ENCODE measurements around the gene COL19A1.

Gene COL19A1

GRCh38 chr6:70176842-70177550 lies 310.6 kb downstream of the COL19A1 start:
- DNase-seq = no peak

DNA sequence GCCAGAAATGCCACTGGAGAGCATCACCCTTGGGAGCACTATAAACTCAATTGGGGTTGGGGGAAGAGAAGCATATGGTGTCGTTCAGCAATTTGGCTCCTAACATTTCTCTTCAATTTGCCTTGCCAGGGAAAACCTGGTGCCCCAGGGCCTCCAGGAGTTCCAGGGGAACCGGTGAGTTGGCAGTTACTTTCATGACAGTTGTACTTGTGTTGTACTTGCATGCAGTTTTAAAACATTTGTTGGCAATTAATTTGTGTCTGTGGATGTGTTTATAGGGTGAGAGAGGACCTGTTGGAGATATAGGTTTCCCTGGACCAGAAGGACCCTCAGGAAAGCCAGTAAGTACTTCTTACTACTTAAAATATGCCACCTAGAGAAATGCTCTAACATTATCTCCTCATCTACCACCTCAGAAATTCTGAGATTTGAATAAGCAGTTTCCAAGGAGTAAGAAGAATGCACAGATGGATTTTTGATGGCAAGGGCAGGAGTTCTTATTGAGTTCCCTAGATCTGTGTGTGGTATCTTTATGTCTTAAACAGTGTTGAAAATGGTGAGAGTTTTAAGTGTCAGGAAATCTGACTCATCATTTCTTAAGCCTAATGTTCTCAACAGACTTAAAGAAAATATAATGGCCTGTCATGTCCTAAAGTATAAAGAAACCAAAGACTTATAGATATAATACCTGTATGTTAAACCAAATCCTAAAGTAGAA lies 314.0 kb downstream of the COL19A1 start:
- no peak for DNase-seq

DNA sequence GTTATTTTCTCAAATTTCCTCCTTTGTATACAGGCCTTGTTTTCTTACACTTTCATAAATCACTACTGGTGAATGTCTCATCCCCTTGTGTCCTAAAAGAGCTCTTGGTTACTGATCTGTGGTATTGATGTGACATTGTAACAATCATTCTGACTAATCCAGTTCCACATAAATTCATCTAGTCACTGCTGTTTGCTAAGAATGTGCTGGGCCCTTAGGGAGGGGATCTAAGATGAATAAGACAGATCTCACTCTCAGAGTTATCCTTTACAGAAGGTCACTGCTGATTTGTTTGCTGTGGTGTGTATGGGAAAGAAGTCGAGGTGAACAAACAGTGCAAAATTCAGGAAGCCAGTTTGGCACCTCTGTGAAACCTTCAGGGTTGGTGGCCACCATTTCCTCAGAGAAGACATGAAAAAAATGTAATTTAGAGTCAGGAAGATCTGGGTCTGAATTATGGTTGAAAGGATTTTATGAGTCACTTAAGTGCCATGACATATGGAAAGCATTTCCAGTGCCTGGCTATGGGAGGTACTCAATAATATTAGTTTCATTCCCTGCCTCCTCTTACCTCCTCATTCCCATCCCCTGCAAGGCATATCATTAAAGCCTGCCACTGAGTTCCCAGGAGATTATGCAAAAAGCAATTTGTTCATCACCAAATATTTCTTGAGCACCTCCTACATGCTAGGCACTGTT lies 314.7 kb downstream of the COL19A1 start:
- DNase-seq = no peak

- DNase-seq = no peak
Observed at GRCh38 chr6:70183538-70183937, 317.2 kb downstream of the COL19A1 start.

GRCh38 chr6:70184723-70185122 lies 318.4 kb downstream of the COL19A1 start:
- DNase-seq = no peak

DNA sequence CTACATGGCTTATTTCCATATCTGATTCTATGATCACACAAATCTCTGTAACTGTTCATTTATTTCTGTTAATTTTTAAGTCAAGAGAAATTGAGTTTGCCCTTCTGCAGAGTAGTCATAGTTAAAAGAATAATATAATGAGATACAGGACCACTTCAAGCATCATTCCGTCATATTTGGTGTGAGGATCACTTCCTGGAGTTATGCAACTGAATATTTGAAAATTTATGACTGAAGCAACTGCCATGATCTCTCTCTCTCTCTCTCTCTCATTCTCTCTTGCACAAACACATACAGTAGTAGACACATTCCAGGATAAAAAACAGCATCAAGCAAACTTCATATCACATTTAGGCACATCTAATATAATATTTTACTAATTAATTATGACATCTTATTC lies 320.1 kb downstream of the COL19A1 start:
- DNase-seq = no peak

GRCh38 chr6:70188202-70188601 lies 321.8 kb downstream of the COL19A1 start:
- DNase-seq = no peak

- no peak for DNase-seq
Observed at GRCh38 chr6:70194421-70194820, 328.1 kb downstream of the COL19A1 start.

- DNase-seq = no peak
Observed at GRCh38 chr6:70196531-70196930, 330.2 kb downstream of the COL19A1 start.

- no peak for DNase-seq
Observed at GRCh38 chr6:70198785-70199184, 332.4 kb downstream of the COL19A1 start.

GRCh38 chr6:70208235-70208790 lies 342.0 kb downstream of the COL19A1 start:
- DNase-seq = no peak

GRCh38 chr6:70210462-70210861 lies 344.1 kb downstream of the COL19A1 start:
- DNase-seq = no peak

- DNase-seq = no peak
Observed at GRCh38 chr6:70215460-70216108, 349.2 kb downstream of the COL19A1 start.

DNA sequence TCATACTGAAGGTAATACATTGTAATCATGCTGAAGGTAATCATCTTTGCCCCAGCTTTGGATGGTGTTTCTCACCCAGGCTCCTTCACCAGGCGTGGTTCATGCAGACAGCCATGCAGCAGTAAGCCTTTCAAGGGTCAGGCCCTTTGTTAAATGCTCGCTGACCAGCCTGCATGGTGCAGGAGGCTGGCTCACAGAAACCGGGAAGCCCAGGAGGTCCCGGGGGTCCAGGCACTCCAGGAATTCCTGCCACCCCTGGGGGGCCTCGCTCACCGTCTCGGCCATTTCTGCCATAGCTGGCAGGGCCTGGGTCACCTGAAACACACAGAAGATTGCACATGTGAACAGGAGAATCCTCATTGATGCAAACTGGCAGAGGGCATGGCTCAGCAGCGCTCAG lies 350.4 kb downstream of the COL19A1 start:
- DNase-seq = no peak

- DNase-seq = no peak
Observed at GRCh38 chr6:70219943-70220613, 353.7 kb downstream of the COL19A1 start.

DNA sequence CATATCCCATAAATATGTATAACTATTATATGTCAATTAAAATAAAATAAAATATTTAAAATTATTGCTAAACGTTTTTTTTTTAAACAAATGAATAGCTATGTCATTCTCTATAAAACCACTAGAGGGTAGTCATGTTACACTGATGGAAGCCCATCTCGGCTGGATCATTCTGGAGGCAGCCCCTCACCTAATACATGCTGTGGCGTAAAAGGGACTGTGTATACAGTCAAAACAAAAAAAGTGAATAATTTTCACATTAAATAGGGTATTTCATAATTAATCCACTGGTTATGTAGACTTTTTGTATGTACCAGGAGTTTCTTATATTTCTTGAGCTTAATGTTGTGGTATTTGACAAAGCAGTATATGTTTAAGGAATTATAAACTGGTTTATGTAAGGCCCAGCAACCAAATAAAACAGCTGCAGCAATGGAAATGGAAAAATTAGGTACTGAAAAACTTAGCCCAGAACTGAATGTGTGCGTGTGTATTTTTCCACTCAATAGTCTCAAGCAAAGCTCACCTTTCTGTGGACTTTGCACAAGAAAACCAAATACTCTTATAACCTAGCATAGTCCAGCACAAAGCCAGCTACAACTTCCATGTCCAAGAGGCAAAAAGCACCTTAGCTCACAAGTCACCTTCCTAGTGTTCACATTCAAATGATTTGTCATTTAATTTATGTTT lies 354.8 kb downstream of the COL19A1 start:
- no peak for DNase-seq

DNA sequence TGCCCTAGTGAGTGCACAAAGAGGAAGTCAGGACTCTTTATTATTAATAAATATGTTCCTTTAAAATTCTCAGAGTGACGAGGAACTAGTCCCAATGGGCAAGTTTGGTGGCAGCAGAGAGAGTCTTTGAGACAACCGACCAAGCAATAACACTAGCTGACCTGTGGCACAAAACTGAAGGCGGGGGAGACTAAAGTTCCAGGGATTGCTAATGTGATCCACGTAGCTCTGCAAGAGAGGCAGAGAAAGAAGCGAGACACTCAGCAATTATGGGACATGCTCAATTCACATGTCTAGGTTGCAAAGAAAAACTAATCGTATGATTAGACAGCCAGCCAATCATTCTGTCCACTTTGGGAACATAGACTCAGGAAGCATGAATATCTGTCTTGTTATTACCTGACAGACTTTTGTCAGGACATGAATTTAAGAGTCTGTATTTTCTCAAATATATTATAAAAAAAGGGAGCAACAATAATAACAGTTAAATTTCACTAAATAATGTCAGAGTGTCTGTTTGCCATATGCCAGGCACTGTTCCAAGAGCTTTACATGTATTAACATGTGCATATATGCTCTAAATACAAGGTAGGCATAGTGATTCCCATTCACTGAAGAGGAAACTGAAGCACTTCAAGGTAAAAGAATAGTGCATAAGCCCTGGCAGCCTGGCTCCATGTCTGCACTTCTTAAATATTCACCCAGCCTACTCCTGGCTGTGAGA lies 355.5 kb downstream of the COL19A1 start:
- no peak for DNase-seq

DNA sequence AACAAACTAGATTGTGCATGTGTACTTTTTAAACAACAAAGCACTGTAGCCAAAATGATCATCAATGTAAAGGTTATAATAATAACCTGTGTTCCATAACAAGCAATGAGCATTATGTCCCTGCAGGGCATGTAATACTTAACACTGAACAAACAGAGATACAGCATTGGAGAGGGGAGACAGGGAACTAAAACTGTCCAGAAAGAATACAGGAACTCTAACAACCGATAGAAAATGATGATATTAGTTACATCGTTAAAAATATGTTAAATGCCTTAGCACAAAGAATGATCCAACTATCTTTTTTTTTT lies 356.0 kb downstream of the COL19A1 start:
- no peak for DNase-seq

GRCh38 chr6:70225055-70225454 lies 358.7 kb downstream of the COL19A1 start:
- DNase-seq = no peak

DNA sequence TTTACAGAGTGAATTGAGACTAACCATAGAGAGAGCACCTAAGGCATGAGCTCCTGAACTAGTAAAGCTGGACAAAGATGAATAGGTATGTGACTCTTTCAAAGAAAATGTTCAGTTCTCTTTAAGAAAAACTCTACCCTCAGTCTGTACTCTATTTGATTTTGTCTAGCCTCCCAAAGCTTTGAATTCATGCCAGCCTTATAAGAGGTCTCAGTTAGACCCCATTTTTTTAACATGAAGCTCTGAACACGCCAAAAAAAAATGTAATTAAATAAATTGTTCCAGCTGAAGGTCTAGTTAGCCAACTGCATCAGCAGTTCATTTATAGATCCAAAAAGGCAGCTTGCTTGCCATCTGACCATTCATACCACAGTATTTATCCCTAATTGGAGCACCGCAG lies 365.0 kb downstream of the COL19A1 start:
- no peak for DNase-seq

DNA sequence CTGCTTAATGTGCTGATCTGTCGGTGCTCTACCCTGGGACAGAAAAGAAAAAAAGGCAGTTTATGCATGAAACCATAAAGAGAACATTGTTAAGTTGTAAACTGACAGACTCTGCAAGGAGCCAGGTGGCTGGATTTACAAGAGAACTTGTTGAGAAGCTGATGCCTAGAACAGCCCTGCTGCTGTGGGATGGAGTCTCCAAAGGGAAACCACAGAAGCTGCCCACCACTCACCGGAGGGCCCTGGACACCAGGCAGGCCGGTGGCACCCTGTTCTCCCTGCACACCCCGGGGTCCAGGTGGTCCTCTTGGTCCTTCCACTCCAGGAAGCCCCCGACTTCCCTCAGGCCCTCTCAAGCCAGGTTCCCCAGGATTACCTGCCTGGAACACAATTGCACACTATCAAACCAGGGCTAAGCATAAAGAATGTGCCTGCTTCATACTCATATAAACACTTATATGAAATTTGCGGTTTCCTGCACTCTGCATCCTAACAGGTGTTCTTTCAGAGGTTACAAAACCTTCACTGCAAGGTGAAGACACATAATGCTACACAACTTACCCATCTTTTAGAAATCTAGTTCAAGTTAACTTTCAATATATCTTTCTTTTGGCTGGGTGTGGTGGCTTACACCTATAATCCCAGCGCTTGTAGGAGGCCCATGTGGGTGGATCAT lies 368.3 kb downstream of the COL19A1 start:
- no peak for DNase-seq

All from activated CD4-positive, alpha-beta T cell treated with anti-CD3 and anti-CD28 coated beads for 1 hour (primary cell).